PFSK-1 (cell line): ENCODE data around the gene PON3.

Experiments
- FOXP2 ChIP-seq: optimal IDR thresholded peaks from 2 replicates; pipeline ENCODE3; 2011; ENCODE audit warnings: borderline replicate concordance, control low read depth, inconsistent platforms; ENCODE audit not compliant: insufficient read depth; ENCODE audit errors: extremely low read length, extremely low read depth
- POLR2AphosphoS5 ChIP-seq: IDR thresholded peaks from 2 replicates; pipeline ENCODE4 v1.6.1; 2012; ENCODE audit warnings: low read depth, mild to moderate bottlenecking, control low read depth, low read length, moderate library complexity
- REST ChIP-seq, 2 experiments: IDR thresholded peaks; 2 replicates each; pipeline versions ENCODE4 v1.6.1 to v1.8.0; 2011 to 2012; ENCODE audit warnings: low read depth in 2 of 2, low read length in 2 of 2, control low read depth in 1 of 2, inconsistent platforms in 1 of 2, mild to moderate bottlenecking in 1 of 2, moderate library complexity in 1 of 2; ENCODE audit not compliant: insufficient read depth in 1 of 2
- SIN3A ChIP-seq: IDR thresholded peaks from 2 replicates; pipeline ENCODE4 v1.6.1; 2012; ENCODE audit warnings: mild to moderate bottlenecking, low read length, moderate library complexity, borderline replicate concordance; ENCODE audit not compliant: insufficient read depth
- TAF1 ChIP-seq: IDR thresholded peaks from 2 replicates; pipeline ENCODE4 v1.6.1; 2012; ENCODE audit warnings: low read length, control low read depth, borderline replicate concordance; ENCODE audit not compliant: insufficient read depth

The PON3 gene

GRCh38 chr7:95391761-95392160, 4.4 kb downstream of the PON3 start:
- no peak for TF ChIP-seq POLR2AphosphoS5

- TF ChIP-seq REST (IDR thresholded peaks at IDR 0.05; ENCODE audit: insufficient read depth in 1 of 2, low read depth in 2 of 2, low read length in 2 of 2), result no peak
- TF ChIP-seq FOXP2, result no peak
- no peak for TF ChIP-seq POLR2AphosphoS5
- TF ChIP-seq TAF1, result no peak
- TF ChIP-seq SIN3A, result no peak
These were observed 6.7 kb downstream of the PON3 start for GRCh38 chr7:95389516-95389915.

- TF ChIP-seq REST (IDR thresholded peaks at IDR 0.05; ENCODE audit: insufficient read depth in 1 of 2, low read depth in 2 of 2, low read length in 2 of 2) (no peak), POLR2AphosphoS5 (no peak), SIN3A (no peak), TAF1 (no peak)
These were observed 19.4 kb downstream of the PON3 start for GRCh38 chr7:95376632-95377400.

- TF ChIP-seq FOXP2, result no peak
- TF ChIP-seq REST (IDR thresholded peaks at IDR 0.05; ENCODE audit: insufficient read depth in 1 of 2, low read depth in 2 of 2, low read length in 2 of 2), result no peak
- TF ChIP-seq SIN3A, result no peak
- TF ChIP-seq POLR2AphosphoS5, result no peak
- TF ChIP-seq TAF1, result no peak
These were observed 20.5 kb downstream of the PON3 start for GRCh38 chr7:95375591-95376257.

- TF ChIP-seq REST (IDR thresholded peaks at IDR 0.05; ENCODE audit: insufficient read depth in 1 of 2, low read depth in 2 of 2, low read length in 2 of 2), result no peak
- no peak for TF ChIP-seq SIN3A
- TF ChIP-seq POLR2AphosphoS5, result no peak
- no peak for TF ChIP-seq TAF1
- no peak for TF ChIP-seq FOXP2
These were observed 22.9 kb downstream of the PON3 start for GRCh38 chr7:95373323-95373722.
